SK-N-SH treated with all-trans-retinoic acid at 6 μM for 48 hours (cell line): ENCODE data around the gene MTMR3.

Experiments
- RARB ChIP-seq: fragments of 250-450 bp; sonication (Bioruptor Pico); IDR thresholded peaks from 2 replicates; pipeline ENCODE4 v1.8.0; 2021; ENCODE audit warnings: mild to moderate bottlenecking, moderate library complexity
- ZC3H10 ChIP-seq: fragments of 250-450 bp; sonication (Bioruptor Pico); IDR thresholded peaks from 2 replicates; pipeline ENCODE4 v1.5.1; 2021; ENCODE audit warnings: mild to moderate bottlenecking, moderate library complexity
- ZFP30 ChIP-seq: fragments of 450-650 bp; formaldehyde crosslinking; IDR thresholded peaks from 2 replicates; pipeline ENCODE4 v1.5.0; 2022; ENCODE audit warnings: mild to moderate bottlenecking, moderate library complexity
- ZNF565 ChIP-seq: fragments of 450-650 bp; formaldehyde crosslinking; conservative IDR thresholded peaks from 2 replicates; pipeline ENCODE4 v1.5.0; 2020; ENCODE audit warnings: low read depth, mild to moderate bottlenecking, moderate library complexity
- ZNF8 ChIP-seq: fragments of 450-650 bp; formaldehyde crosslinking; IDR thresholded peaks from 2 replicates; pipeline ENCODE4 v1.5.0; 2020; ENCODE audit warnings: mild to moderate bottlenecking, moderate library complexity
- TF ChIP-seq, protein P1 (sequence below): fragments of 250-450 bp; sonication (Bioruptor Pico); IDR thresholded peaks from 2 replicates; pipeline ENCODE4 v1.5.1; 2020; ENCODE audit warnings: low read depth, mild to moderate bottlenecking, moderate library complexity
- TF ChIP-seq, protein P2 (sequence below): fragments of 250-450 bp; sonication (Bioruptor Pico); IDR thresholded peaks from 2 replicates; pipeline ENCODE4 v1.8.0; 2020; ENCODE audit warnings: mild to moderate bottlenecking, moderate library complexity, borderline replicate concordance

DNA sequence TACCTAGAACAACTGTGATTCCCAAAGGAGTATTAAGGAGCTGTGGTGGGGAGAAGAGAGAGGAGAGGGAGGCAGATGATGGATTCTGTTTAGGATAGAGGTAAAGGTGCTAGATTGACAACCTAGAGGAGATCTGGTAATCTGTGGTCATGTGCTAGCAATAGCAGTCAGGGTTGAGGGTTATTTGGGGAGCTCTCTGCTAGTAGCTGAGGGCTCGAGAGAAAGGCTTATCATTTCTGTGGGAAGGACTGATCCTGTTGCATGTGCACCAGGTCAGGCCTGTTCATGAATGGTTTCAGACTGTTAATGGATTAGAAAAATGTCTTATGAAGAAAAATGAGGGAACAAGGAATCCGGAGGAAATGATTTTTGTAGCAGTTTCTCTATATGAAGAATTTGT is 63.2 kb downstream of the MTMR3 start:
- no peak for TF ChIP-seq ZFP30 (CRISPR knock-in tag)
- no peak for TF ChIP-seq ZC3H10
- TF ChIP-seq, protein P1, sequence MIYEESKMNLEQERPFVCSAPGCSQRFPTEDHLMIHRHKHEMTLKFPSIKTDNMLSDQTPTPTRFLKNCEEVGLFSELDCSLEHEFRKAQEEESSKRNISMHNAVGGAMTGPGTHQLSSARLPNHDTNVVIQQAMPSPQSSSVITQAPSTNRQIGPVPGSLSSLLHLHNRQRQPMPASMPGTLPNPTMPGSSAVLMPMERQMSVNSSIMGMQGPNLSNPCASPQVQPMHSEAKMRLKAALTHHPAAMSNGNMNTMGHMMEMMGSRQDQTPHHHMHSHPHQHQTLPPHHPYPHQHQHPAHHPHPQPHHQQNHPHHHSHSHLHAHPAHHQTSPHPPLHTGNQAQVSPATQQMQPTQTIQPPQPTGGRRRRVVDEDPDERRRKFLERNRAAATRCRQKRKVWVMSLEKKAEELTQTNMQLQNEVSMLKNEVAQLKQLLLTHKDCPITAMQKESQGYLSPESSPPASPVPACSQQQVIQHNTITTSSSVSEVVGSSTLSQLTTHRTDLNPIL (CRISPR knock-in tag): no peak
- TF ChIP-seq, protein P2, sequence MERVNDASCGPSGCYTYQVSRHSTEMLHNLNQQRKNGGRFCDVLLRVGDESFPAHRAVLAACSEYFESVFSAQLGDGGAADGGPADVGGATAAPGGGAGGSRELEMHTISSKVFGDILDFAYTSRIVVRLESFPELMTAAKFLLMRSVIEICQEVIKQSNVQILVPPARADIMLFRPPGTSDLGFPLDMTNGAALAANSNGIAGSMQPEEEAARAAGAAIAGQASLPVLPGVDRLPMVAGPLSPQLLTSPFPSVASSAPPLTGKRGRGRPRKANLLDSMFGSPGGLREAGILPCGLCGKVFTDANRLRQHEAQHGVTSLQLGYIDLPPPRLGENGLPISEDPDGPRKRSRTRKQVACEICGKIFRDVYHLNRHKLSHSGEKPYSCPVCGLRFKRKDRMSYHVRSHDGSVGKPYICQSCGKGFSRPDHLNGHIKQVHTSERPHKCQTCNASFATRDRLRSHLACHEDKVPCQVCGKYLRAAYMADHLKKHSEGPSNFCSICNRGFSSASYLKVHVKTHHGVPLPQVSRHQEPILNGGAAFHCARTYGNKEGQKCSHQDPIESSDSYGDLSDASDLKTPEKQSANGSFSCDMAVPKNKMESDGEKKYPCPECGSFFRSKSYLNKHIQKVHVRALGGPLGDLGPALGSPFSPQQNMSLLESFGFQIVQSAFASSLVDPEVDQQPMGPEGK: no peak
- no peak for TF ChIP-seq ZNF565 (CRISPR knock-in tag)
- no peak for TF ChIP-seq ZNF8
- no peak for TF ChIP-seq RARB (CRISPR knock-in tag)
